NCI-H446 (cell line): ENCODE results near the gene PITX1.
"Not testable (repeated sequence)": the region's sequence is repeated elsewhere in the genome, so short reads cannot be mapped to it uniquely, and the experiment has no call there.

Experiments used
- DNase-seq, 2 experiments: peaks; one replicate each; lab custom pipeline; 2025; lab: John Stamatoyannopoulos, UW

PITX1 gene

DNA sequence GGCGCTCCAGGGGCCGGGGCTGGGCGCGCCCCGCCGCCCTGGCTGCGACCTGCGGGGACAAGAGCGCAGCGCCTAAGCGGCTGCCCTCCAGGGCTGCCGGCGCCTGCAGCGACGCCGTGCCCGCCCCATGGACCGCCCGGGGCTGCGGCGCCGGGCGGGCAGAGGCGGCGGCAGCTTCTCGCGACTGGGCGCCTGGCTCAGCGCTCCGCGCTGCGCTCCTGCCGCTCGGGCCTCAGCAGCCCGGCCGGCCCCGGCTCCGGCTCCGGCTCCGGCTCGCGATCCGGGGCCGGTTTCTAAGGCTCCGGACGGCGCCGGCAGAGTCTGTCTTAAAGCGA lies at the start of gene PITX1:
Gene PITX1 (minus strand): TSS at position 328 of the 335 bp plus-strand sequence. CDS start 347 bp downstream, outside the sequence.
- no peak for DNase-seq

DNA sequence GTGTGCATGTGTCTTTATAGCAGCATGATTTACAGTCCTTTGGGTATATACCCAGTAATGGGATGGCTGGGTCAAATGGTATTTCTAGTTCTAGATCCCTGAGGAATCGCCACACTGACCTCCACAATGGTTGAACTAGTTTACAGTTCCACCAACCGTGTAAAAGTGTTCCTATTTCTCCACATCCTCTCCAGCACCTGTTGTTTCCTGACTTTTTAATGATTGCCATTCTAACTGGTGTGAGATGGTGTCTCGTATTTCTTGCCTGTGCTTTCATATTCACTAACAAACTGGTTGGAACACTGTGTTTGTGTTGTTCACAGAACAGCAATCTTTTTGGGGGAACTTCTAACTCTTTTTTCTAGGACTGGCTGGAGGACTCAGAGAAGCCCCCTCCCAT lies 49.3 kb upstream of the PITX1 start:
- DNase-seq, result not testable (repeated sequence)

DNA sequence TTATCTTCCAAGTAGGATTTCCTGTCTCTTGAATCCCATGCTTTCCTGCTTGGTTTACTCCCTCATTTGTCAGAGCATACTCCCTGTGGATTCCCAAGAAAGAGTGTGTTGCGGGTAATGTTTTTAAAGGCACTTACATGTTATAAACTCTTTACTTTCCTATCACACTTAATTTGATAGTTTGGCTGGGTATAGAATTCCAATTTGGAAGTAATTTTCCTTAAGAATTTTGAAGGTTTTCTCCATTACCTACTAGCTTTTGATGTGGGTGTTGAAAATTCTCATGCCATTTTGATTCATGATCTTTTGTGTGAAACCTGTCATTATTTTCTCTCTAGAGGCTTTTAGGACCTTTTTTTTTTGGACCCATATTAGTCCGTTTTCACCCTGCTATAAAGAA lies 47.2 kb upstream of the PITX1 start:
- DNase-seq, result no peak

DNA sequence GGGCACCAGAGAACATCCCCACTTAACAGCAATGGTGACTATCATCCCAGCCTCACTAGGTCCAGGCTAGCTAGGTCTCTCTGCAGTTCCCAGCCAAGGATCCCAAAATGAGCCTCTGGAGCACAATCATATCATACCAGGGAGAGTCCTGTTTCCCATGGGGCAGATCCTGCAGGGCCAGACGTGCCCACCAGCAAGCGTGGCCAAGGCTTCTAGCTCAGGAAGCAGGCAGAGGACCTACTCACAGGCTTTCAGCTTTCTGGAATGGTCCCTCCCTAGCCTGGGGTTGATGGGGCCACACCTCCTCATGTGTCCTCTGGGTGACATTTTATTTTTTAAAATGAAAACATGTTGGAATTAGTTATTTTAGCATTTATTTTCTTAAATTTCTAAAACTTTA lies 45.7 kb upstream of the PITX1 start:
- no peak for DNase-seq

DNA sequence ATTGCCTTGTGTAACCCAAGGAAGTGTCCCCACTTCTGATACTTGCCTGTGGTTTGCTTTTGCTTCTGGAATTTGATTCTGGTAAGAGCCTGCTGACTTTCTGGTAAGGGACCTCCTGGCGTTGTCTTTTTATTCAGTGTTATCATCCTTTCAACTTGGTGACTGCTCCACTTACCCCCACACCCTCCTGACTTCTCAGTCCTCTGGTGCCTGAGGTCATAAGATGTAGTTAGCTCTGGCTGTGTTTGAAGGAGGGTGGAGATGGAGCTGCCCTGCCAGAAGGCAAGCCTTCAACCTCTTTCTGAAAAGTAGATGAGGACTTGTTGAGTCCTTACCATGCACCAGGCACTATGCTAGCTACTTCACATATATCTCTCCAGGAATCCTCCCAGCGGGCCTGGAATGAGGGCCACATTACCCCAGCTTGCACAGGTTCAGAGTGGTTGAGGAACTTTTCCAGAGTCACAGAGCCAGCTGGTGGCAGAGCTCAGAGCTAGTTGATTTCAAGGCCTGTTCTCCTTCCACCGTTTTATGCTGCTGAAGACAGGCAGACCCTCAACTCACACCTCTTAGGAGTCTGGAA lies 45.2 kb upstream of the PITX1 start:
- DNase-seq, result no peak

DNA sequence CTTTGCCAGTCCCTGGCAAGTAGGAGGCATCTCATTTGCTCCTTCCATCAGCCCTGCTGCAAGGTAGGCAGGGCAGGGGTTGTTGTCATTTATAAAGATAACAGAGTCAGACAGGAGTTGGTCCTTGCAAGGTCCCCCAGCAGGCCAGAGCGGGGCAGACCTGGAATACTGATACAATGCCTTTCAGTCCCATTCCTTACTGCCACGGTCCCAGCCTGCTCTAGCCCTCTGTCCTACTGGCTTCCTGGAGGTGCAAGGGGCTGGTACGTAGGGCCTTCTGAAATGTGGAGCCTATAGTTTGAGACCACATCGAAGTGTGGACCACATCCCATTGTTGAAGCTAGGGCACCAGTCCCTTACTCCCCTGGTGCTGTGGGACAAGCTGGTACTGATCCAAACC lies 42.8 kb upstream of the PITX1 start:
- DNase-seq, result no peak

DNA sequence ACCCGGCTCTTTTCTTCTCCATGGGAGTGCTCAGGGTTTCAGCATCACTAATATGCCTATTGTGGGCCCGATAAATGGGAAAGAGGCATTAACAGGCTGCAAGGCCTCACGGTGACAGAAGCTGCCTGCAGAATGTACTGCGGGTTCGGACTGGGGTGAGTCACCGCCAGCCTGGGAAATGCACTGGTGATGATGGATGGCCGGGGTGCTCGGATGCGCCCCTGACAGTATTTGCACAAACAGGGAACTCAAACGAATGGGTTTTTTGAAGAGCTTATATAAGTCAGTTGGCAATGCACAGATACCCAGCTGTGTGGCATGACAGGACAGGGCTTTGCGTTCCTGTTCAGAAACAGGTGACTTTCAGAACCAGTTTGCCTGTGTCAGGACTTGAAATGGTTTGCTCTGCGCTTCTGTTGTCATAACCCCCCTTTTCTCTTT lies 42.0 kb upstream of the PITX1 start:
- DNase-seq, result no peak

DNA sequence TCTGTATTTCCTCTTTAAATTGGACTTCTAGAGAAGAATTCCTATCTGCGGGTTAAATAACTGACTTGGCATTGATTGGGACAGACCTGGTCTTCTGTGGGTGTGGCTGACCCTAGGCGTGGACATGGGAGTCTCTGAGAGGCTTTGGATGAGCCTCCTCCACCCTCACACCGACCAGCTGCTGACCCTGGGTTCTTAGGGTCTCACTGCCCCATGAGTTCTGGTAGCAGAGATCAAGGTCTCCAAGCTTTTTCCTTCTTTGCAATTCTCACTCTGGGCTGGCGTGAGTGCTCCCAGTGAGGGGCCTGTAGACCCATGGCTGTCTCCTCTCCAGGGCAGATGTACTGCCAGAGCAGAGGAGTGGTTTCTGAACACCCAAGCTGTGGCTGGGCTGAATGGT lies 41.6 kb upstream of the PITX1 start:
- DNase-seq, result no peak

DNA sequence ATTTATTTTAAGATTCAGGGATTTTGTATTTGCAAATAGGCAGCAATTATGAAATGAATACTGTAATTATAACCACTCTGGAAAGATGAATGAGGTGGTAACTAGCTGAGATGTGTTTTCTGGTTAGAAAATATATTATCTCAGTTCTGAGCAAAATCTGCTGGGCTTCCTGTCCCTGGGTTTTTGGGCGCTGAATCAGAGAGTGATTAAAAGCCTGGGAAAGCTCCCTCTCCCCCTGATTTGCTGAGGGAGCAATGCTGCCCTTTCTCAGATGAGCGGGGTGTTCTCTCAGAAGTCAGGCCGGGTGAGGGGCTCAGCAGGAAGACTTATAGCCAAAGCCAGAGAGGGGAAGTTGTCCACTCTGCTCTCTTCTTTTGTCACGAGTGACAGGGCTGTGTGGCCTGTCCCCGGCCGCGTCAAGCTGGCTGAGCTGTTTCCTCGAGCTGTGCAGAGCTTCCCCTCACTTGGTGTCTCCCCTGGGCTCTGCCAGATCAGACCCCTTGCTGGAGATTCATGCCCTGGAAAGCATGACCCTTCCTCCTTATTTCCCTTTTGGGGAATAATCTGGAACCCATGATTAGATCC lies 39.8 kb upstream of the PITX1 start:
- DNase-seq, result no peak

DNA sequence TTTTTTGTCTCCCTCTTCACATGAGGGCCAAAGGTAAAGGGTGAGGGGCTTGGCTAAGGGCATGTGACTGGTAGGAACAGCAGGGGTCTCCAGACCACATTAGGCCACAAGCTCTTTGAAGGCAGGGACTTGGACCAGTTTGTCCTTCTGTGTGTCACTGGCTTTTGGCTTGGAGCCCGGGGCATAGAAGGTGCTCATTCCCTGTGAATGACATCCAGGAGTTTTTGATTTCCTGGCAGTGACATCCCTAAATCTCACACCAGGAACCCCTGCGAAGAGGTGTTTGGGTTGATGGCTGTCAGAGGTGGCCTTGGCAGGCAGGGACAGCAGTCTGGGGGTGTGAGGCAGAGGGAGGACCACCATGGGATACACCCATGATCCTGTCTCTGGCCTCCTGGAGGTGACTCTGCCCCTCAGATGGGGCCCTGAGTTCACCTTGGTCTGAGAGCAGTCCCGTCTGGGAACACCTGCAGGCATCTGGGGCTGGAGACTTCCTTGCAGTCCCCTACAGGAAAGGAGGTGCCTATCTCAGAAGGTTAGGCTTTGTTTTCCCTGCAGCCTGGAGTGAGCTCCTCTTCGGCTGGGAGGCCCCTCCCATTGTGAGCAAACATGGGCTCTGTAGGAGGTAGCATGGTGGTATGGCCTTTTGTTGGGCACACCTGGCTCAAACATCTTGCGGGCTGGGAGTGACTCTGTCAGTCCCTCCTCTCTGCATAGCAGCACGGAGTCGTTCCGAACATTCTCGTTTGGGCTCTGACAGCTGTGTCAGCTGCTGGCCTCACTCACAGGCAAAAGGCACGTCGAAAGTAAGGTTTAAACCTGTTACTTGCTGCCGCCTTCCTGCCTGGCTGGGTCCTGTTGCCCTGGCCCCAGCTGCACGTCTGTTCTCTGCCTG lies 38.6 kb upstream of the PITX1 start:
- no peak for DNase-seq

DNA sequence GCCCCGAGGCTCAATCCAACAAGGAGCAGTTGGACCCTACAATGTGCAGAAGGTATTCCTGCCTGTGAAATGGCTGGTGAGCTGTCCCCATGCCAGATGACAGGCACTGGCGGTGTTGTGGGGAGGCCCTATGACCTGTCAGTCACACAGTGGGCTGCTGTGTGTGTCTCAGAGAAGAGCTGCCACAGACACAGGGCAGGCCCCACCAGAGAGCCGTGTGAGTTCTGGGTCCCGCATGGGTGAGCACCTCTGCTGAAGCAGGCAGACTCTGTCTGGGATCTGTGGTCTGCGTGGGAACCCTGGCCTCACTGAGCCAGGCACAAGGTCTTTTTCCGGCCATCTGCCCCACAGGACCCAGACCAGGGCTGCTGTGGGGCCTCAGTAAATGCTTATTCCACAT lies 37.3 kb upstream of the PITX1 start:
- no peak for DNase-seq

DNA sequence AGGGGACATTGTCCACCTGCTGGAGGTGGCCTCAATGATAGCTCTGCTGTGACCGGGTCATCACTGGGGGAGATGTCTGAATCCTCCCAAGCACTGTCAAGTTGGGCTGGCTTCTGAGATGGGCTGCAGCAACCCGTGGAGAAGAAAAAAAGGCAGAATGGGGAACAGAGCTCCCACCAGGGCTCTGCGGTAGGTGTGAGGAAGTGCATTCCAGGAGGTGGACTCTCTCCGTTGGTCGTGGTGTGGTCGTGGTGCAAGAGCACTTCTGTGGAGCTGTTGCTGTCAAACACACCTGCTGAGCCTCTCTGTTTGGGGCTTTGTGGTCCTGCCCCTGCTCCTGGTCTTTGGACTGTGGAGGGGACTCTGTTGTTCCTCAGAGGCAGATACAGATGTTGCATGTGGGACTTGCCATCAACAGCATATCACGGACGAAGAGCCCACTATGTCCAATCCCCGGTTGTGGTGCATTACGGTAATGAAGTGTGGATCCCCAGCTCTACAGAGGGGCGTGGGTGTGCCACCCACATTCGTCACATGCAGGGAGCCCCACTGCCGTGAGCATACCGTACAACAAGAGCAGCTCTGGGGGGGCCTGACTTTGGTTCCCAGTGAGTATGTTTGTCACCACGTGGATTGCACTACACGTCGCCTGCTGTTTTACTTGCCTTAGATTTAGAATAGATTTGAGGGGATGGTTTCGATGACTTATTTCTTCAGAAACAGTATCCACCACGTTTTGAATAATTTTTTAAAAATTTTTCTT lies 36.0 kb upstream of the PITX1 start:
- no peak for DNase-seq

DNA sequence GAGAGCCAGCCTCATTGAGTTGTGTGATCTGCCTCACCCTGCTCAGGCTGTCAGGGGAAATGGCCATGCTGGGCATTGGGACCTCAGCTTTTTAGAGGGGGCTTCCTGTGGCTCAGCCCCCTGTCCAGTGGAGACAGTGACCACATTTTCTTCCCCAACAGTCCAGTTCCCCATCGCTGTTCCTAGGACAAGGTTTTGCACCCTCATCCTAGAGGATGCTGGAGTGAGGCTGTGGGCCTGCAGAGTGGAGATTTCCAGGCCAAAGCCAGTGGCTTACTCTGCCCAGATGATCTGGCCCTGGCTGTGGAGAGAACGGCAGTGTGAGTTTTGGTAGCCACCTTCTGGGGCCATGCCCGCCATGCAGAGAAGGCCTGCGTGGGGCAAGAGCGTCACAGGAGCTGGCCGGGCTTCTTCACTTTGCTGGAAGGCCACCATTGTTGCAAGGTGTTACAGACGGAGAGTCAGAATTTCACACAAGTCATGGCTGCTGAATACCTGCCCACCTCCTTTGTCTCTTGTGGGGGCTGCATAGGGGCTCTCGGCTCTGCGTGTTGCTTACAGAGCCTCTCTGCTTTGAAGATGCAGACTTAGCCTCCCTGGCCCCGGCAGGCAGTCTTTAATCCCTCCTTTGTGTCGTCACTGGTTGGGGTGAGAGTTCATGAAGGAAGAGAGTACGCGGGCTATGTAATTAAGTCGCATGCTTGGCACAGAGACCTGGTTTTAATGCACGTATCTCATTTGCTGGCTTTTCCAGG lies 35.2 kb upstream of the PITX1 start:
- DNase-seq, result no peak

DNA sequence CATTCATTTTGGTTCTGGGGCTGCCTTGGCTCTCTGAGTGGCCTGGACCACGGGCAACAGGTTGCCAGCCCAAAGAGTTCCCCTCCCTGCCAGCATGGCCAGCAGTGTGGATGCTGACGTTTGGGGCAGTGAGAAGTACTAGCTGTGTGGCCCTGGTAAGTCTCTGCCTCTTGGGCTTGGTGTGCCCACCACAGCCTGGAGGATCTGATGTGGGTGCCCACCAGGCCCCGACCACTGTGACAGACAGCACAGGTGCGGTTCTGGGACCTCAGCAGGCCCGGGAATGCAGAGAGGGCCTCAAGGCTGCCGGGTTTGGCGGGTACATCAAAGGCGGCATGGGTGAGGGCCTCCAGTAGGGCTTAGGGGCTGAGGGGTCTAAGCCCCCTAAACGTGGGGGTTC lies 33.6 kb upstream of the PITX1 start:
- no peak for DNase-seq

DNA sequence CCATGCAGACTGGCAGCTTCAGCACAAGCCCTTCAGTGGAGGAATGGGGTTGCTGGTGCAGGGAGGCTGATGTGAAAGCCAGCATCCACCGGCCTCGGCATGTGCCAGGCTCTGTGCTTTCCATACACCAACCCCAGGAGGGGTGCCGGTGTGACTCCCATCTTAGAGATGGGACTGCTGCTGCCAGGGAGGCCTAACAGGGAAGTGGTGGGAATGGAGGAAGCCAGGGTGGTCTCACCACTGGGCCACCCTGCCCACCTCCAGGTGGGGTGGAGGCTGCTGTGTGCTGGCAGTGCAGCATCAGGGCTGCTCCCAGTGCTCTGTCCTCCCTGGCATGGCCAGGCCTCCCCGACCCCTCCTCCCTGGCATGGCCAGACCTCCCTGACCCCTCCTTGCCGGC lies 32.8 kb upstream of the PITX1 start:
- no peak for DNase-seq

DNA sequence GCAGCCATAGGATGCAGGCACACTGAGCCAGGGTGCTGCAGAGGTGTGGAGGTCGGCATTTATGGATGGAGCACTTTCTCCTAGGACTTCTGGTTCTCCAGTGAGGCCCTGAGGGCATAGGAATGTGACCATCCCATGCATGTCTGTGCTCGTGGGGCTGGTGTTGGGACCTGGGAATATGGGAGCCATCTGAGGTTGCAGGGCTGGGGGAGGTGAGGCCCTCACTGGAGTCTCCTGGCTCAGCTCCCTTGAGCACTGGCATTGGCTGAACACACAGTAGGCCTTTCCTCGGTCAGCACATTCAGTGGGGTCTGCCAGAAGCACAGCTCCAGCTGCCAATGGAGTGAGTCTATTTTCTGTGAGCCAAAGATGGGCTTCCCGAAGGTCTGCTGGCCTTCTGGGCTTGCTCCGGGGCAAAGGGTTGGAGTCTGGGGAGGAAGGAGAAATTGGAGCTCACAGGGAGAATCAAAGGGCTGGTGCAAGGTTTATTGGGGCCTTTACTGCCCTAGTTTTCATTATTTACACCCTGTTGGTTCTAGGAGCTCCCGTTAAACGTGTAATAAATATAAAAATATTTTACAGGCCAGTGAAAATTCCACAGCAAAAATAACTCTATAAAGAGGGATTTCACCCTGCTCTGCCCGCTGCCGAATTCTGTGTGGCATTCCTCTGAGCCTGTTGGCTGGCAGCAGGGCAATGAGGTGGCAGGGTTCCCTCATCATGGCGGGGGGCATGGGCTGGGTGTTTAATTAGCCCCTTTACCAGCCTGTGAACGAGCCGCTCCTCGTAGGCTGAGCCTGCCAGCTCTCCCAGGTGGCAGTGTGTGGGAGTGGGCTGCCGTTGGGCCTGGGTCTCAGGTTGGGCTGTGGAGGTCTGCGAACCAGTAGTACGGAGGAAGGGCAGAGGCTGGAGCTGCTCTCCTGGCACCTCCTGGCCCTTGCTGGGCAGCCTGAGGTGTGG lies 31.6 kb upstream of the PITX1 start:
- no peak for DNase-seq

DNA sequence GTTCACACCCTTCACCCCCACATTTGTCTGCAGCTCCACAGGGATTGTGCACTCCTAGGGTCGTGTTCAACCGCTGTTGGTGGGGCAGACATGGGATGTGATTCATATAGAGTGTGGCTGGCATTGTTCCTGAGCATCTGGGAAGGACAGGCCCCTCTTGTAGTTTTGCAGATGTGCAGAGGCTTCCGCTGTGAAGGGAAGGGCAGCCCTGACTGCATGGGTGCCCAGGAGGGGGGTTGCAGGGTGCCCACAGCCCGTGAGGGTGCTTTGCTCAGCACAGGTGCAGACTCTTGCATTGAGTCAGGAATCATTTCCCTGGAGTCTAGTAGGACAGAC lies 30.2 kb upstream of the PITX1 start:
- DNase-seq, result no peak

DNA sequence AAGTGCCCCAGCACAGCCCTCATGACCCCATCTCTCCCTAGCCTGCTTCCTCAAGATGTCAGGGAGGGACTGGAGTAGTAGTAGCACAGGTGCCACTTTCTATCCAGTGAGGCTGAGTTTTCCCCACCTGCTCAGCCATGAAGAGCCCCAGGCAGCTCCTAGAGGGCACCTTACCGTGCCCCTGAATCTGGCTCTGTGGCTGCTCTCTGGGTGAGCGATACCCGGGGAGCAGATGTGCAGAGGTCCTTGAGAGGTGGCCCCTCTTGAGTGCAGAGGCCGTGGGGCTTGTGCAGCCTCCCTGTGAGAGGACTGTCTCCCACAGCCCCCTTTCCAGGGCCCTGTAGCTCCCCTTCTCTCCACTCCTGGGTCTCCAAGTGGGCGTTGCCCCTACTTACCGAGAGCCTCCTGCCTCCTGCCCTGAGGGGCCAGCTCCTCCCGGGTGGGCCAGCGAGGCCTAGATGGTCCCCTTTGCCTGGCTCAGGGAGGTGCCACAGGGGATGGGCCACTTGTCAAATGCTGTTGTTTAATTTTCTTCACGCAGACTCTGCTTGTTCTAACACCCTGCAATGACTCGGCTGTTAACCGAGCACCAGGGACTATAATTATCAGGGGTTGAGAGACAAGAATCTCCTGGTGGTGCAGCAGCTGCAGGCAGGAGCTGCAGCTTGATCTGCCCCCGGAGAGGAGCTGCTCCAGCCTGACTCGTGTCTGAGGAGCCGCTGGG lies 29.6 kb upstream of the PITX1 start:
- DNase-seq, result no peak

DNA sequence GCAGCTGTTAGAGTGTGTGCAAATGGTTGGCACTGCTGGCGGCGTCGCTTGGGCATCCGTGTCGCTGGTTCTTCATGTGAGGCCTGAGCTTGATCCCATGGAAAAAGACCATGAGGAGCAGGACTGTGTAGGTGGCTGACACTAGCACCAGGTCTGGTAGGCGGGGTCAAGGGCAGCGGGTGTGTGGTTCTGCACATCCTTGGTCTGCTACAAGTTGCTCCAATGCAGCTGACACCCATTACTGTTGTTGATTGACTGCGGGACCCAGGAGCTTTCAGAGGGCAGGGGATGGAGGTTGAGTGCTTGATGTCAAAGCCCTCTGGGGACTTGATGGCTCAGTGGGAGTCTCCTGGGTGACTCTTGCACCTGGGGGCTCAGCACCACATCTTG lies 29.0 kb upstream of the PITX1 start:
- DNase-seq, result no peak
